GM19023 (cell line): ENCODE data around the gene MAPK8.

Source experiments
- ATAC-seq: cut with Tn5 transposase; IDR thresholded peaks from one replicate; pipeline ENCODE4 v1.9.1; 2021; ENCODE audit warnings: mild to moderate bottlenecking, moderate library complexity; ENCODE audit not compliant: unreplicated experiment

MAPK8 gene

DNA sequence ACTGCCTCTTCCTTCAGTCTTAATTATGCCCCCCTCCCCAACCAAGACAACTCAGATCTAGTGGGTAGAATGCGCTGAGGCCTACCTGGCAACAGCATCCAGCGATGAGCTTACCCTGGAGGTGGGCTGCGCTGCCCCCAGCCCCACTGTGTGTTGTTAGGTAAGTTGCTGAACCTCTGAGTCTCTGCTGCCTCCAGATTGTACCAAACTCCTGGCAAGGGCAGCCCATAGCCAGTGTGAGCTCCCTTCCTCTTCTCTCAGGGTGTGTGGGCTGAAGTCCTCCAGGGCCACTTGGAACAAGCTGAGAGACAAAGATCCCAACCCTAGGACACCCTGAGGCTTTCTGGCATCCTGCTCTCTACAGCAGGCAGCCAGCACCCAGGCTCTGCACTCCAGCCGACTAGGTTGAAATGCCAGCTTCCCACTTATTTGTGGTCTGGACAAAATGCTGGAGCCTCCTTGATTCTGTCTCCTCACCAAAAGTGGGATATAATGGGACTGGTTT is 163.1 kb downstream of the MAPK8 start:
- no peak for ATAC-seq

DNA sequence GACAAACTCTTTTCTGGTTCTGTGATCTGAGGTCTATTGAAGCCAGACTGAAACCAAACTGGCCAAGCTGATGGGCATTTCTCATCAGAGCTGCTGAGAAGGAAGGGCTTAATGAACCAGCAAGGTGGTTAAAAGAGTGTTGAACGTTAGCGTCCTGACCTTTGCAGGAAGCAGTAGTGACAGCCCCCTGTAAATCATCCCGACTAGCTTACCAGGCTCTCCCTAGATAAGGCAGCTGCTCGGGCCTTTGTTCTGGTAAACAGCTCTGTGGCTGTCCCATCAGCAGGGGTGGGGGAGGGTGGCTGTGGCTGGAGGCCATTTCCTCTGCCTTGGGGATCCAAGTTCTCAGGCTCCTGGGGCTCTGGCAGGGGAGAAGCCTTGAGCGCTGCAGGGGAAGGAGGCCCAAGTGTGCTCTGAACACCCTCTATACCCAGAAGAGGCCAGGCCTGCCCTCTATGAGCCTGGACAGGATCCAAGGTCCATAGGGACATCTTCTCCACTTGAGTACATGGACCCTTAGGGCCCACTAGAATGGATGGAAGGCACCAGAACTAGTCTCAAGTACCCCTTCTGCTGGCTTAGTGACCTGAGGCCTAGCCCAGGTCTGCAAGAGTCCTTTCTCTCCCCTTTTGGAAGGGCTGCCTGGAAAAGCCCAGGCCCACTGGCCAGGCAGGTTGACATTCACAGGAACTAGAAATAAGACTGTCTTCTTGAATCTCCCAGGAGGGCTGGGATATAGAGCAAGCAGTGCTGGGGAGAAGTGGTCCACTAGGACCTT is 163.8 kb downstream of the MAPK8 start:
- ATAC-seq: no peak

DNA sequence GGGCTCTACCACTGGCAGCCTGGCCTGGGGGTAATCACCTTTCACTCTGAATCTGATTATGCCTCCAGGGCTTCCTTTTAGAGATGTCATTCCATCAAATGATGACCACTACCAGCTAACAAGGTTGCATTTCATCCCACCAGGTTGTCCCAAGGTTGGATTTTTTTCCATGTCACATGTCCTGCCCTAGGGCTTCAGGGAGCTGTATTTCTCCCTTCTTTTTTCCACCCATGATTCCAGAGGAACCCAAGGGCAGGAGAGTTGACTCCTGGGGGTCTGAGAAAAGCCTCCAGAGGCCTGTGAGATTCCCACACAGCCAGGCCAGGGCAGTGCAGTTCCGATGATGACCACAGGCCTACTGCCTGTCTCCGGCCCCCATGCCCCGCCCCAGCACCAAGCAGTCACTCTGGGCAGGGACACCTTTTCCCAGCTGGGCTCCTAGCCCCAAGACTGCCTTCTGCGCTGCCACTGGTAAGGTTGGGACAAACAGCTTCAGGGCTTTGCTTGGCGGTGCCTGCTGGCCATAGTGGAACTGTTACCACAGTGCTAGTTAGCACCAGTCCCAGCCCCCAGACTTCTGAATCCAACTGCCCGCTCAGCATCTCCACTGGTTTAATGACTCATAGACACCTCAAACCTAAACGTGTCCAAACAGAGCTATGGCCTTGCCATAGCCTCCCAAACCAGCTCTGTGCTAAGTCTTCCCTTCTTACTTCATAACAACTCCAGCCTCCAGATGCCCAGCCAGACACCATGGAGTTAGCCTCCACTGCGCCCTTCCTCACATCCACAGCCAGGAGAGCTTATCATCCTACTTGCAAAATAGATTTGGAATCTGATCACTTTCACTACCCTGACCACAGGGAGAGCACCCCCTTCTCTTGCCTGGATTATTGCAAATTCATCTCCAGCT is 164.7 kb downstream of the MAPK8 start:
- ATAC-seq: no peak

DNA sequence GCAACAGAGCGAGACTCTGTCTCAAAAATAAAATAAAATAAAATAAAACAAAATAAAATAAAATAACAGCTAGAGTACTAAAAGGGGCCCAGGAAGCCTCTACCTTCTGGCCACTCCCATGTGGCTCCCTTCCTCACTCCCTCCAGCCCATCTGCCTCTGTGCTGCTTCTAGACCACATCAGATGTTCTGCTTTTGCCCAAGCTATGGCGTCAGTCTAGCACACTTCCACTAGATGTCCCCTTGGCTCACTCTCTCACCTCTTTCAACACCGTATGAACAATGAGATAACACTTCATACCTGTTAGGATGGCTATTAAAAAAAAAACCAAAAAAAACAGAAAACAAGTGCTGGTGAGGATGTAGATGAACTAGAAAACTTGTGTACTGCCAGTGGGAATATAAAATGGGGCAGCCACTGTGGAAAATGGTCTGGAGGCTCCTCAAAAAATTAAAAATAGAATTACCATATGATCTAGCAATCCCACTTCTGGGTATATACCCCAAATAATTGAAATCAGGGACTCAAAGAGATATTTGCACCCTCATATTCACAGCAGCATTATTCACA is 166.1 kb downstream of the MAPK8 start:
- ATAC-seq: no peak

DNA sequence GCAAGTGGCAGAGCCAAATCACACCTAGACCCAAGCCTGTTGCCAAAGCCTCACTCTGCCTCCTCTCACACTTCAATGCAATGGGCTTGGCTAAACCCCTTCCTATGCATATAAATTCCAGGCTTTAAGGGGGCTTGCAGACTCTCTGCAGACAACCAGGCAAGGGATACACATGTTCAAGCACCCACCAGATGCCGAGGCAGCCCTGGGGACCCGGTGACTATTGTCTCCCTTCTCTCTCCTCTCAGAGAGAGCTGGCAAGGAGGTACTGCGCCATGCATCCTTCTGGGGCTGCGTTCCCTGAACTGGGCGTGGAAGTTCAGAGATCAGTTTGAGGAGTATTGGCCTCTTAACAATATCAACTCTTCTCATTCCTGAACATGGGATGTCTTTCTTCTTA is 167.2 kb downstream of the MAPK8 start:
- ATAC-seq: no peak

DNA sequence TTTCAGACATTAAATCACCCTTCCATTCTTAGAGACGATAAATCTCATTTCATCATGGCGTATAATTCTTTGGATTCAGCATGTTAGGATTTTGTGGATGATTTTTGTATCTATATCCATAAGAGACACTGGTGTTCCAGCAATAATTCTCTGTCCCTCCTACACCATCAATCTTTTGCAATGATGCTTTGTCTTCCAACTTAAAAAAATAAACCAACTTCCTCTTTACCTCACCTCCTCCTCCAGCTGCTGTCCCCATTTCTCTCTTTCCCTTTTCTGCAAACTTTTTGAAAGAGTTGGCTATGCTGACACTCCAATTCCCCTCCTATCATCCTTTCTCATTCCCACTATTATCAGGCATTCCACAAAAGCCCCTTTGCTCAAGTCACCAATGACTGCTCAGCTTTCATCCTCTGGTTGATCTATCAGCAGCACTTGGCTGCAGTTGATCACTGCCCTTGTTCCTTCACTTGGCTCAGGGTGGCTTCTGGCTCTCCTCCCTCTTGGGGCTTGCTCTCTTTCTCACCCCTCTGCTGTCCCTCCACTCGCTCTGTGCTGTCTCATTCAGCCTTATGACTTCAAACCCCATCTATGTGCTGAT is 168.4 kb downstream of the MAPK8 start:
- ATAC-seq: no peak

DNA sequence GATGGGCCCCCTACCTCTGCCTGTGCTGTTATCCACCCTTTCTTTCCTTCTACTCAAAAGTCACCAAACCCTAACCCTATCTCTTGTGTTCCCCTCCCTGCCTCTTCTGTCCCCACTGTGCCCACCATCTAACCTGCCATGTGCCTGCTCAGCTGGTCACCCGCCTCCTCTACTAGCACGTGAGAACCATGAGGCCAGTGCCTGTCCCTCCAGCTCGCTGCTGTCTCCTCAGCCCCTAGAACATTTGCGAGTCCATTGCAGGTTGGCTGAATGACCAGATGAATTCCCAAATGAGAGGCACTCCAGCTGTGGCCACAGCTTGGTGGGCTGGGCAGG is 169.4 kb downstream of the MAPK8 start:
- ATAC-seq: no peak

DNA sequence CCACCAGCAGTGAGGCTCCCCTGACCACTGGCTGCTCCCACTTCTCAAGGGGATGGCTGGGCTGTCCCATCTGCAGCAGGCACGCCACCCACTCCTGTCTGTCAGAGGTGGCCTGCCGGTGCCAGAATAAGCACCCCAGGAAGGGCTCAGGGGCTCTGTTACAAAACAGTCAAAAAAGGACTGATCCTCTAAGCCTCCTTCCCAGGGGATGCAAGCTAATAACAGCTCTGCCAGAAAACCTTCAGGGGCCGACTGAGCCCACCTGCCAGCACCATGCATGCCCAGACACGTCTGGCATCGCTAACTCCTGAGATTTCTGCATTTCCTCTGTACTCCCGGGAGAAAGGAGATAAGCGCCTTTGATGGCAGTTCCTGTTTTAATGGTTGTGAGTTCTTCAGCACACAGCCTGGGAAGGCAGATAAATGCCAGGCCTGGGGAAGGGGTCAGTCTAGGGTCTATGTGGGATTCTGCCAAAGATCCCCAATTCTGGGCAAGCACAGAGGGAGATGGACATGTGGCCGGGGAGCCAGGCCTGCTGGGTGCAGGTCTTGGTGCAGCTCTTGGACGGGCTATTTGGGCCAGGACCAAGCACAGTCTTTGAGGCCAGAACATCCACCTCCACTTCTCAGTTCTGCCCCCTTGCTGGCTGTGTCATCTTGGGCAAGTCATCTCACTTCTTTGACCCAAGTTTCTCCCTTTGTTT is 170.0 kb downstream of the MAPK8 start:
- no peak for ATAC-seq

DNA sequence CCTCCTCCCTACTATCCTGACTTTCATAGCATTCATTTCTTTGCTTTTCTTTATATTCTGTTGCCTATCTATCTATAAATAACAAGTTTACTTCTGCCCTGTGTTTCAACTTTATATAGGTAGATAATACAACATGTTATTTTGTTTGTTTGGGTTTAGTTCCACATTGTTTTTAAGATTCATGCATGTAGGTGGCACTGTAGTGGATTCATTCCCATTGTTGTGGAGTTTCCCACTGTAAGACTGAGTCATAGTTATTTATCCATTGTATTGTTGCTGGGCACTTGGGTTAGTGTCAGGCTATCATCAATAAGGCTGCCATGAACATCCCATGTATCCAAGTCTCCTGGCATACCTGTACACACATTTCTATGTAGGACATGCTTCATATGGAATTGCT is 170.7 kb downstream of the MAPK8 start:
- ATAC-seq: no peak

DNA sequence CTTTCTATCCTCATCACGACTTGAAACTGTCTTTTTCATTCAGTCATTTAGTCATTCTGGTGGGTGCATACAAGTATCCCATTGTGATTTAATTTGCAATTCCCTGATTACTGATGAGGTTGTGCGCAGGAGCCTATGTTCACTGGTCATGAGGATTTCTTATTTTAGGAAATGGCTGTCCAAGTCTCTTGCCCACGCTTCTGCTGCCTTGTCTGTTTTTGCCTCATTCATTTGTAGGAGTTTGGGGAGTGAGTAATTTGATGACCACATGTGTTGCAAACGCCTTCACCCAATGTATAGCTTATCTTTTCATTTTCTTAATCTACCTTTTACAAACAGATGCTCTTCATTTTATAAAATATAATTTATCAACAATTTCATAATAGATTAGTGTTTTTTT is 171.1 kb downstream of the MAPK8 start:
- no peak for ATAC-seq

DNA sequence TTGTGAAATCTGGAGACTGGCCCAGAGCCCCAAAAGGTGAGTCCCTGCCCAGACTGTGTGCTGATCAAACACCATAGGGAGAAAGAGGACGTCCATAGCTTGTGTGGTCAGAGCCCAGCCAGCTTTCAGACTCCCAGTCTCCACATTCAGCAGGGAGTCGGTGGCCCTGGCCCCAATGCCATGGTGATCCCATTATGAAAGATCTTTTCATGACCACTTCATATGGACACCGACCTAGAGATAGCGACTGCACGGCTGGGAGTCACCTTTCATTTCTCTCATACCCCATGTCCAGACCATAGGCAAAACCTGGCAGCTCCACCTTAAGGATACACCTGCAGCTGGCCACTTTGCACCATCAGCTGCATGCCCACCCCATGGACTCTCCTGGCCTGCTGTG is 172.0 kb downstream of the MAPK8 start:
- ATAC-seq: no peak

DNA sequence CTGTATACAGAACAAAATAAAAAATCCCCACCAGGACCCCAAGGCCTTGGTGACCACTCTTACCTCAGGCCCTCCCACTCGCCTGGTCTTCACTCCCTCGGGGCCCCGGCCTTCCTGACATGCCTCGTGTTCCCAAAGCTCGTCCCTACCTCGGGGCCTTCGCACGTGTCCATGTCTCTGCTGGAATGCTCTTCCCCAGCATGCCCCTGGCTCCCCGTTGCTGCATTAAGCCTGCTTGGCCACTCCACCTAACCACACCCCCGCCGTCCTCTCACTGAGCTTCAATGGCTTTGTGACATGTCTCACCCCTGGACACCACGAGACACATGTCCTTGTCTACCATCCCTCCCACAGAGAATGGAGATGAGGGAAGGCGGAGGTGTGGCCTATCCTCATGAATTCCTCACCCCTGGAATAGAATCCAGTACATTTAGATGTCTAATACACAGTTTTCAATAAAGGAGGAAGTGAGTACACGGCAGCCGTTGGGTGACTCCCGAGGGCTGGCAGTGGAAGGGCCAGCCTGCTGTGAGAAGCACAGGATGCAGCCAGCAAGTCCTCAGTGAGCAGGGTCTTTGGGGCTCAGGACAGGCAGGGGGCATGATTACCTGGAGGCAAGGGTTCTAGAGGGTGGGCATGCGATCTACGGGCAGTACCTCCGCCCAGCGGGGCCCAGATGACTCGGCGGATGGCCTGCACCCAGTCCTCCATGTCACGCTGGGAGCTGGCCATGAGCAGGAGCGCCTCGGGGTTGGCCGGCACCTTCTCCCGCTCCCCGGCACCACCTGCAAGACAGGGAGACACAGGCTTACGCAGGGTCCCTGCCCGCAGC is 172.7 kb downstream of the MAPK8 start:
- no peak for ATAC-seq

DNA sequence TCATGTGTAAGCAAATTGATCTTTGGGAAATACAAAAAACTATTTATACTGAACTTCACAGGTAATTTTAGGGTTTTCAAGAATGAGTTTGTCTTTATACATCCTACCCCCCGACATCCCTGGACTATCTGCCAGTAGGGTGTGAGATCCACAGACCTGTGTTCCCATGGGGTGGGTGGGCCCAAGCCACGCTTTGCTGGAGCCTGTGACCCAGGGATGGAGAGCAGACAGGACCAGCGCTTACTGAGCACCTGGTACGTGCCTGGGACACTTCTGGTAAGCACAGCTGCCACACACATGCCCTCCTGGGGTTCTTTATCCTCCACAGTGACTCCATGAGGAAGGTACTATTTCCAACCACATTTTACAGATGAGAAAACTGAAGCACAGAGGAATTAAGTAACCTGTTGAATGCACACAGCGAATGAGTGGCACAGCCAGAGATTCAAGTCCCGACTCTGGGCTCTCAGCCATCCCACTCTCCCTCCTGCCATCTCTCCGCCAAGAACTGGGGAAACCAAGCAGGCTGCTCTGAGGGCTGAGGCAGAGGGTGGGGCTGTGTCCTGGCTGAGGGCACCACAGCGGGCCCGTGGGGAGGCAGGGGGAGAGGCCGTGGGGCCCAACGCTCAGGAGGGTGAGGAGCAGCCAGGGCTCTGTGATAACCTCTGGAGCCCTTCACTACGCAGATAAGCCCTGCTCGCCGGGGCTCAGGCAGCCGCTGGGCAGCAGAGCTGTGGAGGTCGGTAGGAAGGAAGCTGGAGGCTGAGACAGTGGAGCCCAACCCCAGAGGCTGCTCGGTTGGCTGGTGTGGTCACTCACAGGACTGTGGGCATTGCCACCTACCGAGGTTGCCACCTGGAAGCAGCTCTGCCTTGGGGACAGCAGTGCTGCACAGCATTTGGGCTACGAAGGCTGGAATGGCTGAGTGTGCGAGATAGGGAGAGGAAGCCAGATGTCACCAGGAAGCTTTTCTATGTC is 174.2 kb downstream of the MAPK8 start:
- ATAC-seq: no peak

DNA sequence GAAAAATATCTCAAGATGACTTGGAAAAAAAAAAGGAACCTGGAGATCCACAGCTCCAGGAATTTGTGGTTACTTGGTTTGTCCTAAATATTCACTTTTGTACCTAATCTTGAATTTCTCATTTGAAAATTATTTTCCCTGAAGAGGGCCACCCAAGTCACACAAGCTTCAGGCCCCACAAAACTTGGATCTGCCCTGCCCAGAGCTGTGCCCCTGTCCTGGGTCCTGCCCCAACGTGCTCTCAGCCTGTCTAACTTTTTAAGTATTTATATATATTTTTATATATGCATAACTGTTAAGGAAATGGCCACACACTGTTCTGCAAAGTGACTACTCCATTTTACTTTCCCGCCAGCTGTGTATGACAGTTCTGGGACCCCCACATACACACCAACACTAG is 174.9 kb downstream of the MAPK8 start:
- ATAC-seq: no peak

DNA sequence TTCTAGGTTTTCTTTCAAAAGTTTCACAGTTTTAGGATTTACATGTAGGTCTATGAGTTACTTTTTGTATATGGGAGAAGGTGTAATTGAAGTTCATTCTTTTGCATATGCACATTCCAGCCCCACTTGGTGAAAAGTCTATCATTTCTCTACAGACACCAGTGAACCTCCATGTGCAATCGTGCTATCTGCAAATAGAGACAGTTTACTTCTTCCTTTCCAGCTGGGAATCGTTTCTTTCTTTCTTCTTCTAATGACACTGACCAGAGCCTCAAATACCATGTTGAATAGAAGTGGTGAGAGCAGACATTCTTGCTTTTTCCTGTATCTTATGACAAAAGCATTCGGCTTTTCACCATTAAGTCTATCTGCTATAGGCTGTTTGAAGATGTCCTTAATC is 175.7 kb downstream of the MAPK8 start:
- ATAC-seq: no peak

DNA sequence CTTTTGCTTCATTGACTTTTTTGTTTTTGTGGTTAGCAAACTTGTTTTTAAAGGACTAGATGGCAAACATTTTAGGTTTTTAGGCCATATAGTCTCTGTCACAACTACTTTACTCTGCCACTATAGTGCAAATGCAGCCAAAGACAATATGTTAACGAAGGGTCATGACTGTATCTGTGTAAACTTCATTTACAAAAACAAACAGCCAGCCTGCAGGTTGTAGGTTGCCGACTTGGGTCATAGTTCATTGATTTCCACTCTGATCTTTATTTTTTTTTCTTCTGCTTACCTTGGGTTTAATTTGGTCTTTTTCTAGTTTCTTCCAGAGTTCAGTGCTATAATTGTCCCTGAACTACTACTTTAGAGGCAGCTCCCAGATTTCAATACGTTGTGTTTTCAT is 178.4 kb downstream of the MAPK8 start:
- no peak for ATAC-seq

DNA sequence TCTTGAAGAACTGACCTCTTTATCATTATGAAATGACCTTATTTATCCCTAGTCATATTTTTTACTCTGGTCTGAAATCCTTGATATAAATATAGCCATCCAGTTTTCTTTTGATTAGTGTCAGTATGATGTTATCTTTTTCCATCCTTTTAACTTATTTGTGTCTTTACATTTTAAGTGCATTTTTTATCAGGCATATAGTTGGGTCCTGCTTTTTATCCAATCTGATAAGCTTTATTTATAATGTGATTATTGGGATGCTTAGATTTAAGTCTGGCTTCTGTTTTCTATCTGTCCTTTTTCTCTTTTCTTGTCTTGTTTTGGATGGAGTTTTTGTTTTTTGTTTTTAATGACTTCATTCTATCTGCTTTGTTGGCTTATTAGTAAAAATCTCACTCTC is 179.2 kb downstream of the MAPK8 start:
- no peak for ATAC-seq

DNA sequence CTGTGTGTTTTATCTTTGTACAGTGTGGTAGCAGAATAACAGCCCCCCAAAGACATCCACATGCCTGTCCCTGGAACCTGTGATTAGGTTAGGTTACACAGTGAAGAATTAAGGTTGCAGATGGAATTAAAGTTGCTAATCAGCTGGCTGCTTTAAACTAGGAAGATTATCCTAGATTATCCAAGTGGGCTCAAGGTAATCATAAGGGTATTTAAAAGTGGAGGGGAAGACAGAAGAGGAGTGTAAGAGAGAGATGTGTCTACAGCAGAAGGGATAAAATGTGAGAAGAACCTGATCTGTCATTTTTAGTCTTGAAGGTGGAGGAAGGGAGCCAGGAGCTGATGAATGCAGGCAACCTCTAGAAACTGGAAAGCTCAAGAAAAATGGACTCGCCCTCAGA is 180.8 kb downstream of the MAPK8 start:
- no peak for ATAC-seq
